HL-60 (cell line): ENCODE measurements around the gene MAPK7.

Experiments used
- GABPA ChIP-seq: IDR thresholded peaks from 2 replicates; pipeline ENCODE4 v1.6.1; 2012; ENCODE audit warnings: low read depth
- POLR2AphosphoS5 ChIP-seq: IDR thresholded peaks from 2 replicates; pipeline ENCODE4 v1.6.1; 2012; ENCODE audit warnings: low read depth
- REST ChIP-seq: IDR thresholded peaks from 2 replicates; pipeline ENCODE4 v1.6.1; 2012; ENCODE audit warnings: low read depth; ENCODE audit not compliant: insufficient replicate concordance
- SPI1 ChIP-seq: IDR thresholded peaks from 2 replicates; pipeline ENCODE4 v1.6.1; 2012; ENCODE audit warnings: low read depth, mild to moderate bottlenecking, borderline replicate concordance
- TF ChIP-seq, protein P1 (sequence below): IDR thresholded peaks from one replicate; pipeline ENCODE4 v1.5.1; 2011; ENCODE audit warnings: low read length, control low read depth, inconsistent platforms; ENCODE audit not compliant: insufficient read depth

DNA sequence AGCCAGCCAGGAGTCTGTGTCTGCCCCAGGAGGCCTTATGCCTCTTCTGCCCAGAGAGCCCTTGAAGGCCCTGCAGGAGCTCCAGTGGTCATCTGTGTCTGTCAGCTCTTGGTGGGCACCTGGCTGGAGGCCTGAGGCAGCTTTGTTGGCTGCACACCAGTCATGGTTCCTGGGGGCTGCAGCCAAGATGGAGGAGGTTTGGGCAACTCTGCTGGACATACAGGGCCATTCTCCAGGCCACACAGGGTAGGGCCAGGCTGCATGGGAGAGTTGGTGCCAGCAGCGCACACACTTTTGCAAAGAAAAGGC, 45.2 kb upstream of the MAPK7 start:
- TF ChIP-seq, protein P1, sequence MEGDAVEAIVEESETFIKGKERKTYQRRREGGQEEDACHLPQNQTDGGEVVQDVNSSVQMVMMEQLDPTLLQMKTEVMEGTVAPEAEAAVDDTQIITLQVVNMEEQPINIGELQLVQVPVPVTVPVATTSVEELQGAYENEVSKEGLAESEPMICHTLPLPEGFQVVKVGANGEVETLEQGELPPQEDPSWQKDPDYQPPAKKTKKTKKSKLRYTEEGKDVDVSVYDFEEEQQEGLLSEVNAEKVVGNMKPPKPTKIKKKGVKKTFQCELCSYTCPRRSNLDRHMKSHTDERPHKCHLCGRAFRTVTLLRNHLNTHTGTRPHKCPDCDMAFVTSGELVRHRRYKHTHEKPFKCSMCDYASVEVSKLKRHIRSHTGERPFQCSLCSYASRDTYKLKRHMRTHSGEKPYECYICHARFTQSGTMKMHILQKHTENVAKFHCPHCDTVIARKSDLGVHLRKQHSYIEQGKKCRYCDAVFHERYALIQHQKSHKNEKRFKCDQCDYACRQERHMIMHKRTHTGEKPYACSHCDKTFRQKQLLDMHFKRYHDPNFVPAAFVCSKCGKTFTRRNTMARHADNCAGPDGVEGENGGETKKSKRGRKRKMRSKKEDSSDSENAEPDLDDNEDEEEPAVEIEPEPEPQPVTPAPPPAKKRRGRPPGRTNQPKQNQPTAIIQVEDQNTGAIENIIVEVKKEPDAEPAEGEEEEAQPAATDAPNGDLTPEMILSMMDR = no peak
- TF ChIP-seq REST (no peak), POLR2AphosphoS5 (no peak), SPI1 (no peak), GABPA (no peak)
